Subcutaneous abdominal adipose tissue (tissue), 5 donors: Measurements from ENCODE around the gene PRKD3.

ENCODE experiments used
- H3K27ac ChIP-seq: one replicate; pipeline ENCODE4 v1.7.0; 2013; ENCODE audit warnings: low read depth, mild to moderate bottlenecking, inconsistent platforms, low read length, moderate library complexity
- H3K27me3 ChIP-seq, 5 donors: one replicate each; pipeline ENCODE4 v1.7.0; 2013; ENCODE audit warnings: low read length in 5 of 5, inconsistent platforms in 1 of 5; ENCODE audit not compliant: control insufficient read depth in 5 of 5, insufficient read depth in 4 of 5
- H3K36me3 ChIP-seq, 5 donors: one replicate each; pipeline ENCODE4 v1.7.0; 2013; ENCODE audit warnings: low read length in 5 of 5; ENCODE audit not compliant: control insufficient read depth in 5 of 5, insufficient read depth in 5 of 5
- H3K4me1 ChIP-seq, 5 donors: one replicate each; pipeline ENCODE4 v1.7.0; 2013; ENCODE audit warnings: low read length in 5 of 5, mild to moderate bottlenecking in 3 of 5, moderate library complexity in 1 of 5; ENCODE audit not compliant: control insufficient read depth in 5 of 5, insufficient read depth in 5 of 5
- H3K4me3 ChIP-seq, 5 donors: one replicate each; pipeline ENCODE4 v1.7.0; 2013; ENCODE audit warnings: low read length in 5 of 5, low read depth in 1 of 5
- H3K9ac ChIP-seq, 5 donors: one replicate each; pipeline ENCODE4 v1.7.0; 2013; ENCODE audit warnings: low read length in 5 of 5, mild to moderate bottlenecking in 4 of 5, moderate library complexity in 3 of 5
- H3K9me3 ChIP-seq, 5 donors: one replicate each; pipeline ENCODE4 v1.7.0; 2013; ENCODE audit warnings: low read length in 5 of 5; ENCODE audit not compliant: control insufficient read depth in 5 of 5
- donor health status: healthy.
- donor health status: healthy.
- donor health status: healthy.
- donor health status: healthy.
- donor health status: healthy.

Gene PRKD3

GRCh38 chr2:37326866-37327634 is 2.4 kb upstream of the PRKD3 start:
- H3K9me3 ChIP-seq, result no peaks in the 10 kb centered on the region
- peak overlapping the region in 3 of 5 donors; percentile 37 to 86 (median 66) for H3K9ac ChIP-seq
- peak overlapping the region; percentile 15 to 93 (median 24) for H3K4me3 ChIP-seq
- H3K27ac ChIP-seq, result peak overlapping the region; percentile 96
- peaks cover 0 to 38% (median 35%) of the 10 kb centered on the region in 5 donors for H3K4me1 ChIP-seq
- H3K27me3 ChIP-seq, result no peaks in the 10 kb centered on the region
- H3K36me3 ChIP-seq, result no peaks in the 10 kb centered on the region

- Histone ChIP-seq H3K27me3 (no peaks in the 10 kb centered on the region), H3K9me3 (no peaks in the 10 kb centered on the region), H3K4me3 (peak overlapping the region; percentile 15 to 93 (median 24)), H3K27ac (peak overlapping the region; percentile 96), H3K9ac (peak overlapping the region in 3 of 5 donors; percentile 86 to 94 (median 86)), H3K36me3 (no peaks in the 10 kb centered on the region), H3K4me1 (peaks cover 0 to 46% (median 41%) of the 10 kb centered on the region in 5 donors)
Measured at GRCh38 chr2:37326285-37326684, 1.7 kb upstream of the PRKD3 start.

- H3K4me3 ChIP-seq, result peak overlapping the region; percentile 91 to 95 (median 93)
- H3K36me3 ChIP-seq, result no peaks in the 10 kb centered on the region
- H3K4me1 ChIP-seq, result peaks cover 0 to 47% (median 43%) of the 10 kb centered on the region in 5 donors
- H3K27me3 ChIP-seq, result no peaks in the 10 kb centered on the region
- H3K9me3 ChIP-seq, result no peaks in the 10 kb centered on the region
- H3K27ac ChIP-seq, result peak overlapping the region; percentile 96
- peak overlapping the region; percentile 82 to 95 (median 86) for H3K9ac ChIP-seq
Measured at GRCh38 chr2:37325625-37326071, 1.0 kb upstream of the PRKD3 start.

- peak overlapping the region; percentile 70 for H3K27ac ChIP-seq
- peaks cover 0 to 47% (median 43%) of the 10 kb centered on the region in 5 donors for H3K4me1 ChIP-seq
Measured at GRCh38 chr2:37324536-37324785, 172 bp downstream of the PRKD3 start.

GRCh38 chr2:37323781-37324535 is 675 bp downstream of the PRKD3 start:
- peak overlapping the region; percentile 70 for H3K27ac ChIP-seq
- H3K9ac ChIP-seq, result peak overlapping the region; percentile 66 to 93 (median 87)
- H3K9me3 ChIP-seq, result no peaks in the 10 kb centered on the region
- no peaks in the 10 kb centered on the region for H3K27me3 ChIP-seq
- no peaks in the 10 kb centered on the region for H3K36me3 ChIP-seq
- peak overlapping the region; percentile 83 to 97 (median 93) for H3K4me3 ChIP-seq
- H3K4me1 ChIP-seq, result peaks cover 0 to 50% (median 43%) of the 10 kb centered on the region in 5 donors

More at GRCh38 chr2:37324536-37324785, 172 bp downstream of the PRKD3 start:
- Histone ChIP-seq H3K9me3 (no peaks in the 10 kb centered on the region), H3K36me3 (no peaks in the 10 kb centered on the region), H3K4me3 (peak overlapping the region in 3 of 5 donors; percentile 52 to 95 (median 93)), H3K9ac (no peak overlapping the region), H3K27me3 (no peaks in the 10 kb centered on the region)

GRCh38 chr2:37323176-37323780 is 1.4 kb downstream of the PRKD3 start:
- Histone ChIP-seq H3K9me3 (no peaks in the 10 kb centered on the region), H3K36me3 (no peaks in the 10 kb centered on the region), H3K9ac (peak overlapping the region; percentile 66 to 93 (median 87)), H3K27ac (peak overlapping the region; percentile 70), H3K4me1 (peaks cover 0 to 56% (median 45%) of the 10 kb centered on the region in 5 donors), H3K4me3 (peak overlapping the region; percentile 83 to 97 (median 93)), H3K27me3 (no peaks in the 10 kb centered on the region)

- H3K9me3 ChIP-seq, result no peaks in the 10 kb centered on the region
- no peak overlapping the region for H3K27ac ChIP-seq
- no peaks in the 10 kb centered on the region for H3K27me3 ChIP-seq
- H3K9ac ChIP-seq, result peak overlapping the region in 2 of 5 donors; percentile 71 to 93
- H3K4me3 ChIP-seq, result peak overlapping the region in 1 of 5 donors; percentile 30
- no peaks in the 10 kb centered on the region for H3K36me3 ChIP-seq
- peaks cover 0 to 62% (median 48%) of the 10 kb centered on the region in 5 donors for H3K4me1 ChIP-seq
Measured at GRCh38 chr2:37322368-37322767, 2.3 kb downstream of the PRKD3 start.

- Histone ChIP-seq H3K4me3 (no peak overlapping the region), H3K36me3 (peaks cover 0 to 1% (median 0%) of the 10 kb centered on the region in 5 donors), H3K9ac (no peak overlapping the region), H3K4me1 (peaks cover 0 to 57% (median 42%) of the 10 kb centered on the region in 5 donors), H3K9me3 (no peaks in the 10 kb centered on the region), H3K27me3 (no peaks in the 10 kb centered on the region), H3K27ac (no peak overlapping the region)
Measured at GRCh38 chr2:37321029-37321682, 3.5 kb downstream of the PRKD3 start.

- peaks cover 0 to 46% (median 33%) of the 10 kb centered on the region in 5 donors for H3K4me1 ChIP-seq
- no peak overlapping the region for H3K9ac ChIP-seq
- no peak overlapping the region for H3K27ac ChIP-seq
- no peaks in the 10 kb centered on the region for H3K9me3 ChIP-seq
- peaks cover 0 to 3% (median 0%) of the 10 kb centered on the region in 5 donors for H3K36me3 ChIP-seq
- H3K4me3 ChIP-seq, result no peak overlapping the region
- no peaks in the 10 kb centered on the region for H3K27me3 ChIP-seq
Measured at GRCh38 chr2:37319754-37320609, 4.7 kb downstream of the PRKD3 start.
